Mucosa of descending colon (tissue), 3 donors: ENCODE results near the gene CHST12. TPM values are rescaled to one million over a fixed set of nuclear protein-coding genes. Genes with fewer than 3 reads are reported as not detected.
"Not testable (repeated sequence)": the region's sequence is repeated elsewhere in the genome, so short reads cannot be mapped to it uniquely, and the experiment has no call there.

Experiments
- ATAC-seq: fragments of 200-7000 bp; cut with Tn5 transposase; one replicate; pipeline ENCODE4 v1.9.1; 2020; ENCODE audit warnings: mild to moderate bottlenecking, moderate library complexity
- DNase-seq, 3 donors: peaks; one replicate each; pipeline ENCODE4 v3.0.0-alpha.2; 2020
- H3K36me3 ChIP-seq: fragments of 200-600 bp; one replicate; pipeline ENCODE4 v1.8.0; 2021; ENCODE audit warnings: low read depth, mild to moderate bottlenecking
- H3K4me1 ChIP-seq: fragments of 200-600 bp; one replicate; pipeline ENCODE4 v1.8.0; 2021; ENCODE audit warnings: low read depth, mild to moderate bottlenecking
- H3K4me3 ChIP-seq: fragments of 200-600 bp; one replicate; pipeline ENCODE4 v1.8.0; 2021; ENCODE audit warnings: mild to moderate bottlenecking
- H3K9me3 ChIP-seq: fragments of 200-600 bp; one replicate; pipeline ENCODE4 v1.8.0; 2021; ENCODE audit warnings: mild to moderate bottlenecking
- intact Hi-C, 2 donors: fragments of 100-400 bp; cut with DNase I in 1 of 2; cut with micrococcal nuclease in 1 of 2; formaldehyde crosslinking; loops; one replicate each; pipeline versions ENCODE4 v1.11.0 to v1.11.1; 2022; cut with DNase I, micrococcal nuclease
- total RNA-seq, 3 donors: library from RNA; stranded (reverse); fragmentation: NEBNext Ultra II Directional in 2 of 3; extraction: Animal tissue kit (Norgen Biotek cat#: 25700) in 2 of 3; gene quantifications; one replicate each; pipeline versions ENCODE4 v1.2.1 to v1.2.4, GENCODE V29; 2021 to 2023
- TF ChIP-seq, protein P1 (sequence below): fragments of 200-600 bp; IDR thresholded peaks from one replicate; pipeline ENCODE4 v1.8.0; 2022; ENCODE audit warnings: antibody characterized with exemption, mild to moderate bottlenecking
- donor health status: DM: no; HTN: no; CAD: no; lungs with moderate emphysema.
- donor health status: DM: no; HTN: no; CAD: no.
- donor health status: DM: no; HTN: yes; CAD: no.

Gene CHST12
- total RNA-seq, 3 donors from 2014 or later, result 10.7 to 20.9 (median 12.2) TPM

DNA sequence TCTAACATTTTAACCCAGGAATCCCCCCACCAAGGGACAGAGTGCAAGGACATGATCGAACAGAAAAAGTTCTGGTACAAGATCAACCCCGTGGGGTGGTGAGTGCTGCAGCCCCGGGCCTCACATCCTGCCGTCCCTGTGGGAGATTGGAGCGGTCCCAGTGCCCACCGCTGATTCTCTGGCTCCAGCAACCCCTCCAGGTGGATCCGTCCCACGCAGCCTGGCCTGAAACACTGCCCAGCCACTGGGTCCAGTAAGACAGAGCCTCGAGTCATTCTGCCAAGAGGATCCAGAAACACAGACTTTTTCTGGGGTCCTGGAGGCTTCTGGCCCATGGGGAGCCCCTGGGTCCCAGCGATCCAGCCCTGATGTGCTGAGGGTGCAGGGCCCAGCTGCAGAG lies 43.3 kb downstream of the CHST12 start:
- no peaks in the 10 kb centered on the region for H3K9me3 ChIP-seq
- intact Hi-C loops, result loop anchor here in 1 of 2 donors (10.0 kb wide), 1 partner anchor 238 kb away; the partner anchor contains the start of gene AMZ1
- DNase-seq (no peak), ATAC-seq (no peak)
- H3K4me3 ChIP-seq, result no peak overlapping the region
- TF ChIP-seq, protein P1, sequence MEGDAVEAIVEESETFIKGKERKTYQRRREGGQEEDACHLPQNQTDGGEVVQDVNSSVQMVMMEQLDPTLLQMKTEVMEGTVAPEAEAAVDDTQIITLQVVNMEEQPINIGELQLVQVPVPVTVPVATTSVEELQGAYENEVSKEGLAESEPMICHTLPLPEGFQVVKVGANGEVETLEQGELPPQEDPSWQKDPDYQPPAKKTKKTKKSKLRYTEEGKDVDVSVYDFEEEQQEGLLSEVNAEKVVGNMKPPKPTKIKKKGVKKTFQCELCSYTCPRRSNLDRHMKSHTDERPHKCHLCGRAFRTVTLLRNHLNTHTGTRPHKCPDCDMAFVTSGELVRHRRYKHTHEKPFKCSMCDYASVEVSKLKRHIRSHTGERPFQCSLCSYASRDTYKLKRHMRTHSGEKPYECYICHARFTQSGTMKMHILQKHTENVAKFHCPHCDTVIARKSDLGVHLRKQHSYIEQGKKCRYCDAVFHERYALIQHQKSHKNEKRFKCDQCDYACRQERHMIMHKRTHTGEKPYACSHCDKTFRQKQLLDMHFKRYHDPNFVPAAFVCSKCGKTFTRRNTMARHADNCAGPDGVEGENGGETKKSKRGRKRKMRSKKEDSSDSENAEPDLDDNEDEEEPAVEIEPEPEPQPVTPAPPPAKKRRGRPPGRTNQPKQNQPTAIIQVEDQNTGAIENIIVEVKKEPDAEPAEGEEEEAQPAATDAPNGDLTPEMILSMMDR, result no peak
- no peaks in the 10 kb centered on the region for H3K36me3 ChIP-seq
- peaks cover 7% of the 10 kb centered on the region for H3K4me1 ChIP-seq

DNA sequence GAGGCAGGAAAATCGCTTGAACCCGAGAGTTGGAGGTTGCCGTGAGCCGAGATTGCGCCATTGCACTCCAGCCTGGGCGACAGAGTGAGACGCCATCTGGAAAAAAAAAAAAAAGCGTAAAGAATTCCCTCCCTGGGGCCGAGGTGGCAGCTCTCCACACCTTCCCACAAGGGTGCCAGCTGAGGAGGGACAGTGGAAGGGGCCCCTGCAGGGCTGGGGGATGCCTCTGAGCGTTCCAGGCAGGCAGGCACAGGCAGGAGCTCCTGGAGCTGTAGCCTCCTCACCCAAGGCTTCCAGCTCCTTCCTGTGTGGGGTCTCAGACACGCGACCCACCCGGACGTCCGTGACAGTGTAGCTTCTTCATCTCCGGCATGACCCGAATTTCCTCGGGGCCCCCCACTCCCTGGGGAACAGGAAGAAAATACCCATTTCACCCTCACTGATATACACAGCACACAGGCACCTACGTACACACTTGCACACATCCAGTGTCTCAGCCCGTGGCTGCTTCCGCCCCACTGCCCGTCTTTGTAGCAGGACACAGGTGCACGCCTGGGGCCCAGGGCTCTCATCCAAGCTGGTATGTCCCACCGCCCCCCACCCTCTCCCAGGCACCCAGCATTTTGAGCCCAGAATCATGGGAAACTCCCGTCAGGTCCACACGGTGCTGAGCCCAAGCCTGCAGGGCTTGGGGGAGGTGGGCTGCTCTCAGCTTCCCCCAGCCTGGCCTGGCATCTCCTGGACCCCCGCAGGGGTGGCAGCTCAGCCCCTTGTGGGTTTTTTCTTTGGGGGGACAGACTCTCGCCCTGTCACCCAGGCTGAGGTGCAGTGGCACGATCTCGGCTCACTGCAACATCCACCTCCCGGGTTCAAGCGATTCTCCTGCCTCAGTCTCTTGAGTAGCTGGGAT lies 47.0 kb downstream of the CHST12 start:
- TF ChIP-seq, protein P1, result no peak
- DNase-seq, result no peak
- Histone ChIP-seq H3K36me3 (no peaks in the 10 kb centered on the region), H3K9me3 (no peaks in the 10 kb centered on the region), H3K4me1 (peaks cover 12% of the 10 kb centered on the region), H3K4me3 (no peak overlapping the region)
- ATAC-seq, result no peak
- intact Hi-C loops, result no loop called here

DNA sequence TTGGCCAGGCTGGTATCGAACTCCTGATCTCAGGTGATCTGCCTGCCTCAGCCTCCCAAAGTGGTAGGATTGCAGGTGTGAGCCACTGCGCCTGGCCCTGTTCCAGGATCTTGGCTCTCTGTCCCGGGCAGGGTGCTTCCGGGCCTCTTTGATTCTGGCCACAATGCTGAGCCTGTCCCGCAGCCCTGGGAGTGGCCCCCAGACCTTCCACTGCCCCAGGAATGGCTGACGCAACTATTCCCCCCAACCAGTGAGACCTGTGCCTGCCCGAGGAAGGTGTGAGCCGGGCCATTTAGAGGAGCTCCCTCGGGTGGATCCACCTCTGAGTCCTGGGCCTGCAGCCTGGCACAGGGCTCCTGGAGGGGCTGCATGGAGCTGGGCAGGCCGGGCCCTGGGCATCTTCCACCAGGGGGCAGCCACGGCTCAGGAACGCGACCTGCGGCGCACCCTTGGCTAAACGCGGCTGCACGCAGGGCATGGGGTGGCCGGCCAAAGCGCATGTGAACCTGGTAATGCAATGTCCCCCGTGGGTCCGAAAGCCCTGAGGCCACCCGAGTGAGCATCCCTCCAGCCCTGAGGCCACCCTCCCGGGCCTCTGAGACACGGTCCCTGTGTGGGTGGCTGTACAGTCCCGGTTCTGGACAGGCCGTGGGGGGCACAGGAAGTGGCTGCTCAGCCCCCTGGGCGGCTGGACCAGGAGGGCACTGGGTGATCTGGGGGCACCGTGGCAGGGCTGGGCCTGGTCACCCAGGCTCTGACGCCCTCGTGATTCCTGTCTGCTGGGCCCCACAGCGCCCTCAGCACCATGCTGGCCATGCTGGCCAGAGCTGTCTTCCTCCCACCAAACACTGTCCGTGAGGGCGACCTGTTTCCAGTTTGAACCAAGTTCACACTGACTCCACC lies 48.0 kb downstream of the CHST12 start:
- H3K4me3 ChIP-seq, result no peak overlapping the region
- intact Hi-C loops, result no loop called here
- H3K36me3 ChIP-seq, result no peaks in the 10 kb centered on the region
- DNase-seq (peak; percentile 86 to 93 (median 92)), ATAC-seq (peak; percentile 97)
- H3K9me3 ChIP-seq, result no peaks in the 10 kb centered on the region
- TF ChIP-seq, protein P1, result peak; percentile 88
- peaks cover 12% of the 10 kb centered on the region for H3K4me1 ChIP-seq

DNA sequence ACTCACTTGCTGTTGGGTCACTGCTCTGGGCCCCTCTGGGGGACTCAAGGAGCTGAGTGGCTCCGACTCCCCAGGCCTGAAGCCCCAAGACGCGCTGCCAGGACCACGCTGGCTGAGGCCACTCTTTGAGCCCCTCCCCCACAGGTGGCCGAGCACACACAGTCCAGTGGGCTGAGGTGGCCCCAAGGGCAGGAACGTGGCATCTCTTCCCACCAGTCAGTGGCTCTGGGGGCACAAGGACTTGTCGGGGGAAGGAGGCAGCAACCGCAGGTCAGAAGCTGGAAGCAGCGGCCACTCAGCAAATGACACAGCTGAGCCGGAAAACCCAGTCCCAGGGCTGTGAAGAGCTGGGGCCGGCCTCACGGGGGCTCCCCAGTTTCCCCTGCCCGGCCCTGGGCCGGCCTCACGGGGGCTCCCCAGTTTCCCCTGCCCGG lies 48.7 kb downstream of the CHST12 start:
- H3K36me3 ChIP-seq, result no peaks in the 10 kb centered on the region
- H3K4me1 ChIP-seq, result peaks cover 12% of the 10 kb centered on the region
- H3K9me3 ChIP-seq, result no peaks in the 10 kb centered on the region
- DNase-seq (peak; percentile 30 to 56 (median 53)), ATAC-seq (peak; percentile 69)
- TF ChIP-seq, protein P1, result no peak
- H3K4me3 ChIP-seq, result no peak overlapping the region
- intact Hi-C loops, result no loop called here

DNA sequence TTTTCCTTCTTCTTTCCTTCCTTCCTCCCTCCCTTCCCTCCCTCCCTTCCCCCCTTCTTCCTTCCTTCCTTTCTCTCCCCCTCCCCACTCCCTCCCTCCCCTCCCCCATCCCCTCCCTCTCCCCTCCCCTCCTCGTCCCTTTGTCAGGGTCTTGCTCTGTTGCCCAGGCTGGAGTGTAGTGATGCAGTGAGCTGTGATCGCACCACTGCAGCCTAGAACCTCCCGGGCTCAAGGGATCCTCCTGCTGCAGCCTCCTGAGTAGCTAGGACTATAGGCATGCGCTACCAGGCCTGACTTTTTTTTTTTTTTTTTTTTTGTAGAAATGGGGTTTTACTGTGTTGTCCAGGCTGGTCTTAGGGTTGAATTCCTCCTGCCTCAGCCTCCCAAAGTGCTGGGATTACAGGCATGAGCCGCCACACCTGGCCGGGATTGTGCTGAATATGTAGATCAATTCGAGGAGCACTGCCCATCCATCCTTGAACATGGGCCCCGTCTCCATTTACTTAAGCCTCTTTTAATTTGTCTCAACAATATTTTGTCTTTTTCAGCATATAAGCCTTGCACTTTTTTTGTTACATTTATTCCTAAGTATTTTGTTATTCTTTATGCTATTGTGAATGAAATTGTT lies 49.3 kb downstream of the CHST12 start:
- intact Hi-C loops, result no loop called here
- Histone ChIP-seq H3K9me3 (no peaks in the 10 kb centered on the region), H3K36me3 (no peaks in the 10 kb centered on the region), H3K4me1 (peaks cover 12% of the 10 kb centered on the region), H3K4me3 (no peak overlapping the region)
- DNase-seq, result no peak
- no peak for ATAC-seq
- TF ChIP-seq, protein P1, result no peak

DNA sequence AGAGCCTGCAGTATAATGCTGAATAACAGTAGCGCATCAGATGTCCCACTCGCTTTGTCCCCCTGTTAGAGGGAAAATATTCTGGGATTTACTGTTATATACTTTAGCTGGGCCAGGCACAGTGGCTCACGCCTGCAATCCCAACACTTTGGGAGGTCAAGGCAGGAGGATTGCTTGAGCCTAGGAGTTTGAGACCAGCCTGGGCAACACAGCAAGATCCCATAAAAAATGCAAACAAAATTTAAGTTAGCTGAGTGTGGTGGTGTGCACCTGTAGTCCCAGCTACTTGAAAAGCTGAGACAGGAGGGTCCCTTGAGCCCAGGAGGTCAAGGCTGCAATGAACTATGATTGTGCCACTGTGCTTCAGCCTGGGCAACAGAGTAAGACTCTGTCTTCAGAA lies 50.4 kb downstream of the CHST12 start:
- intact Hi-C loops, DNase-seq: not testable (repeated sequence)

More for the DNA sequence above, 50.4 kb downstream of the CHST12 start:
- H3K36me3 ChIP-seq, H3K4me3 ChIP-seq, ATAC-seq, H3K9me3 ChIP-seq: not testable (repeated sequence)
- H3K4me1 ChIP-seq, result peaks cover 12% of the 10 kb centered on the region
